RWPE1 (cell line): ENCODE results near the gene TNPO3.

Experiments used
- CTCF ChIA-PET: fragments of 350-600 bp; sonication (Branson Sonifier 250); formaldehyde crosslinking; extraction: SDS; loops from one replicate; lab custom pipeline; 2021; lab: Yijun Ruan, JAX
- POLR2A ChIA-PET: fragments of 400-600 bp; formaldehyde crosslinking; extraction: SDS; loops from one replicate; lab custom pipeline; 2020; ENCODE audit warnings: antibody characterized with exemption; ENCODE audit not compliant: low non-redundant PET; lab: Yijun Ruan, JAX
- DNase-seq: peaks from one replicate; pipeline ENCODE4 v3.0.0; 2012; ENCODE audit warnings: low spot score
- H3K27ac ChIP-seq: fragments of 450-650 bp; 2 replicates; pipeline ENCODE4 v1.5.1; 2017
- TF ChIP-seq, protein P1 (sequence below): fragments of 450-650 bp; conservative IDR thresholded peaks from 2 replicates; pipeline ENCODE4 v1.5.1; 2017; ENCODE audit warnings: low read depth, mild to moderate bottlenecking

TNPO3 gene

DNA sequence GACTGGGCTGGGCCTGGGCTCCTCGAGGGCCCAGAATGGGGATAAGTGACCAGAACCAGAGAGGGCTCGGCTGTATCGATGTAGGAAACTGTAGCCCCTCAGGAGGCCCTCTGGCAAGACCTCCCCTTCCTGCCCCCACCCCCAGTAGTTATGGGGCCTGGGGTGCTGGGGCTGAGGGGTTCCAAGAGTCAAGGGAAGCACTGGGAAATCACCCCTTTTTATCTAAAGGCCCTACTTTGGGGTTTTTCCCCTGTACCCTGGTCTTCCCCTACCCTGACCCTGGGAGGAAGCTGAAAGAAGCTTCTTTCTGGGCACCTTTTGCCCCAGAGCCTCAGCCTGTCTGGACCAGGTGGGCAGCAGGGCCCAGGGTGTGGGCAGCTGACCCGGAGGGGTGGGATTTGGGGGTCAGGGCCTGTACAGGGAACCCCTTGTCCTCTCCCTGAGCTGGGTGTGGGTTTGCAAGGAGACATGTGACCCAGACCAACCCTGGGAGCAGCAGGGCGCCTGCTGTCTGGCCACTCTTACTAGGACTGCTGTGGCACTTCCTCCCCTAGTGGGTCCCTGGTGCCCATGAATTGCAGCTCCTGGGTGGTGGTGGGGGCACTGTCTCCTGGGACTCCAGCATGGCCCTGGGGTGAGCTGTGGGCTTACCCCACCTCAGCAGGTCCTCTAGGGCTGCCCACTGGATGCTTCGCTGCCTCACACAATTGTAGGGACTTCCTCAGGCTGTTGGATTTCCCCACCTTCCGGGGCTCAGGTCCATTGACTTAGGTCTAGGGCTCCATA is 115.6 kb downstream of the TNPO3 start:
- ChIA-PET POLR2A (no interaction called here), CTCF (no interaction called here)
- no peak for DNase-seq
- TF ChIP-seq, protein P1, sequence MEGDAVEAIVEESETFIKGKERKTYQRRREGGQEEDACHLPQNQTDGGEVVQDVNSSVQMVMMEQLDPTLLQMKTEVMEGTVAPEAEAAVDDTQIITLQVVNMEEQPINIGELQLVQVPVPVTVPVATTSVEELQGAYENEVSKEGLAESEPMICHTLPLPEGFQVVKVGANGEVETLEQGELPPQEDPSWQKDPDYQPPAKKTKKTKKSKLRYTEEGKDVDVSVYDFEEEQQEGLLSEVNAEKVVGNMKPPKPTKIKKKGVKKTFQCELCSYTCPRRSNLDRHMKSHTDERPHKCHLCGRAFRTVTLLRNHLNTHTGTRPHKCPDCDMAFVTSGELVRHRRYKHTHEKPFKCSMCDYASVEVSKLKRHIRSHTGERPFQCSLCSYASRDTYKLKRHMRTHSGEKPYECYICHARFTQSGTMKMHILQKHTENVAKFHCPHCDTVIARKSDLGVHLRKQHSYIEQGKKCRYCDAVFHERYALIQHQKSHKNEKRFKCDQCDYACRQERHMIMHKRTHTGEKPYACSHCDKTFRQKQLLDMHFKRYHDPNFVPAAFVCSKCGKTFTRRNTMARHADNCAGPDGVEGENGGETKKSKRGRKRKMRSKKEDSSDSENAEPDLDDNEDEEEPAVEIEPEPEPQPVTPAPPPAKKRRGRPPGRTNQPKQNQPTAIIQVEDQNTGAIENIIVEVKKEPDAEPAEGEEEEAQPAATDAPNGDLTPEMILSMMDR, result no peak
- H3K27ac ChIP-seq, result no peak overlapping the region

DNA sequence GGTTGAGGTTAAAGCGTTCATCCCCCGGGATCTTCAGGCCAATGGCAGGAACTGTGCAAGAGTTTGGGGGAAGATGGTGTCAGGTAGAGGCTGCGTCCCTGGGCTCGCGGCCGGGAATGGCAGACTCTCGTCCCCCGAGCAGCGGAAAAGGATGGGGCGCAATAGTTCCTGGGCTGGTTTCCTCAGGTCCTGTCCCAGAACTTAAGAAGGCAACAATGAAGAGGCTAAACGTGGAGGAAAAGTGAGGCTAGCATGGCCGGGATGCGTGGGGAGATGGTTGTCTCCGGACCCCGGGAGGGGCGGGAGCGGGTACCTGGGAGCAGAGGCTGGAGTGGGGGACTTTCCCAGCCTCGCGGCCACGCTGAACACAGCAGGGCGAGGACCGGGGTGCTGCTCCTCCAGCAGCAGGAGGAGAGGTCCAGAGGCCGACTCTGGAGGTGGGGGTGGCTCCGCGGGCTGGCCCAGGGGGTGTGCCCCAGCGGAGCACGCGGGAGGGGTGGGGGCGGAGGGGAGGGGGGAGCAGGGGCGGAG is 116.3 kb downstream of the TNPO3 start:
- ChIA-PET CTCF (no interaction called here), POLR2A (no interaction called here)
- no peak overlapping the region for H3K27ac ChIP-seq
- TF ChIP-seq, protein P1, result no peak
- peak; percentile 7 for DNase-seq

DNA sequence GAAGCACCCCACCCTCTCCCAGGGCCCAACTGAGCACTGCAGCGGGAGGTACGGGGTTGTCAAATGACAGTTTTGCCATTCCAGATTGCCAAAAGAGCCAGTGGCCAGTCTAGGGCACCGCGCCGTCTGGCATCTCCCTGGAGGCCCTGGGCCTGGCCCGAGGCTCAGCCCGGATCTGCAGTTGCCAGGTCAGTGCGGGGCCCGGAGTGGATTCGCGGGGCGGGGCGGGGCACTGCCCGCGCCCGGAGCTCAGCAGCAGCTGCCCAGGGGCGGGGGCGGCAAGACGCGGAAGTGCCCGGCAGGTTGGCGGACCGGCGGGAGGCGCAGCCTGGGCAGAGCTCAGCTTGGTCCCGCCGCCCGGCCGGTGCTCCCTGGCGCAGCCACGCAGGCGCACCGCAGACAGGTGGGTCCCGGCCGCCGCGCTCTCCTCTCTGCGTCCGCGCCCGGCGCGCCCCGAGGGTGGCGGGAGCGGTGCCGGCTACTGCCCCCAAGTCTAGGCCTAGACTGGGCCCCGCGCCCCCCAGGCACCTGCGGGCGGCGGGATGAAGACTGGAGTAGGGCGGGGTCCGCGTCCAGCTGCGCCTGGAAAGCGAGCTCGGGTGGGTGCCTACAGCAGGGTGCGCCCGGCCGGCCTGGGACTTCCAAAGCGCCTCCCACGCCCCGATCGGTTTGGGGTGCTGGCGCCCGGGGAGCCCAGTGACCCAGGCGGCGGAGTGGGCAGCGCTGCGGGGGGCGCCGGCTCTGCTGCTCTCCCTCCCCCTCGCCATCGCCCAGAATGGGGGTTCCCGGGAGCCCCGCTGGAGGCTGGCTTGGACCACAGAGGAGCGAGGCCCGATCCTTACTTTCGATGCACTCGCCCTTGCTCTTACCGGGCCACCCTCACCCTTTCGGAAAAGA is 117.0 kb downstream of the TNPO3 start, which contains the start of gene IRF5:
Gene IRF5, plus strand, starts transcription at position 281 of the 897 bp plus-strand sequence. CDS start 4,155 bp downstream, outside the sequence.
- DNase-seq, result peak; percentile 22
- H3K27ac ChIP-seq, result no peak within 1 kb of the TSS
- TF ChIP-seq, protein P1, result no peak
- ChIA-PET CTCF (no interaction called here), POLR2A (no interaction called here)

DNA sequence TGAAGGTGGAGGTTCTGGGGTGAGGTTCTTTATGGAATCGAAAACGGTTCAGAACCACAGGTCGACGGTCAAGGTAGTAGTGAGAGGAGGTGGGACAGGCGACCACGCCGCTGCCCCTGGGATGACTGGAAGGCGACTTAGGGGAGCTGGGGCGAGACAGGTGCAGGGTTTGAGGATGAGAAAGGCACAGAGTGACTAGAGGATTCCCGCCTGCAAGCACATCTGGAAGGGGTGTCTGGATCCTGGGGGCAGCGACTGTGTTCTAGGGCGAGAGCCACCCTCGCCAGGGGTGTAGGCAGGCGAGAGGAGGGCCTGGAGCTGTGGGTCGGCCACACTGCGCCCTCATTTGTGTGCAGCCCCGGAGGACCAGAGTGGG is 117.7 kb downstream of the TNPO3 start:
- ChIA-PET POLR2A (no interaction called here), CTCF (no interaction called here)
- H3K27ac ChIP-seq, result no peak overlapping the region
- DNase-seq, result no peak
- TF ChIP-seq, protein P1, result no peak

DNA sequence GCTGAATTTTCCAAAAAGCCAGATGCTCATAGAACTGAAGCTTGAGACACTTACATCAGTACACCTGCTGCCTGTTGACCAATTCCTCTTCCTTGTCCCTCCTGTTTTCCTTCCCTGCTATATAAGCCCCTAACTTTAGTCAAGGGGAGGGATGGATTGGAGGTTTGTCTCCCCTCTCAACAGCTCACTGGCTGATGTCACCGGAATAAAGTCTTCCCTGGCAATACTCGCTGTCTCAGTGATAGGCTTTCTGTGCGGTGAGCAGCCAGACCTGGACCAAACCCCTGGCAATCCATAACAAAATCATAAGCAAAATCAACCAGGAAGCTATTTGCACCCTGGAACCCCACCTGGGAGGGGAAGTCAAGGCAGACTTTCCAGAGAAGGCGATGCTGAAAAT is 118.1 kb downstream of the TNPO3 start:
- no peak for DNase-seq
- ChIA-PET POLR2A (no interaction called here), CTCF (no interaction called here)
- TF ChIP-seq, protein P1, result no peak
- H3K27ac ChIP-seq, result no peak overlapping the region

DNA sequence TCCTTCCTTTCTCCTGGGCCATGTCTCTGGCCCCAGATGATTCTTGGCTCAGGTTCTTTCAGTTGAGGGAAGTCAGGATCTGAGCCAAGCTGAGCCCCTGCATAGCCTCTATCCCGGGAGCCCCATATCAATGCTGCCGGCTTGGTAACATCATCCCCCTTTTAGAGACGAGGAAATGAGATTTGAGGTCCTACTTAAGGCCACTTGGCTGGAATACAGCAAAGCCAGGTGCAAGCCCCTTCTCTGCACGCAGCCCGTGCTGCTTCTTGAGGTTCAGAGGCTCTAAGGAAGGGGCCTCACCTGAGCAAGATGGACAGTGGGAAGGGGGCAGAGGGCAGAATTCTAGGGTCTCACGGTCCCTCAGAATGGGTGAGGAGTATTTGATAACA is 119.6 kb downstream of the TNPO3 start:
- ChIA-PET CTCF (no interaction called here), POLR2A (no interaction called here)
- no peak overlapping the region for H3K27ac ChIP-seq
- TF ChIP-seq, protein P1, result no peak
- no peak for DNase-seq
